ENCODE results near the gene MPI.

MPI gene

DNA sequence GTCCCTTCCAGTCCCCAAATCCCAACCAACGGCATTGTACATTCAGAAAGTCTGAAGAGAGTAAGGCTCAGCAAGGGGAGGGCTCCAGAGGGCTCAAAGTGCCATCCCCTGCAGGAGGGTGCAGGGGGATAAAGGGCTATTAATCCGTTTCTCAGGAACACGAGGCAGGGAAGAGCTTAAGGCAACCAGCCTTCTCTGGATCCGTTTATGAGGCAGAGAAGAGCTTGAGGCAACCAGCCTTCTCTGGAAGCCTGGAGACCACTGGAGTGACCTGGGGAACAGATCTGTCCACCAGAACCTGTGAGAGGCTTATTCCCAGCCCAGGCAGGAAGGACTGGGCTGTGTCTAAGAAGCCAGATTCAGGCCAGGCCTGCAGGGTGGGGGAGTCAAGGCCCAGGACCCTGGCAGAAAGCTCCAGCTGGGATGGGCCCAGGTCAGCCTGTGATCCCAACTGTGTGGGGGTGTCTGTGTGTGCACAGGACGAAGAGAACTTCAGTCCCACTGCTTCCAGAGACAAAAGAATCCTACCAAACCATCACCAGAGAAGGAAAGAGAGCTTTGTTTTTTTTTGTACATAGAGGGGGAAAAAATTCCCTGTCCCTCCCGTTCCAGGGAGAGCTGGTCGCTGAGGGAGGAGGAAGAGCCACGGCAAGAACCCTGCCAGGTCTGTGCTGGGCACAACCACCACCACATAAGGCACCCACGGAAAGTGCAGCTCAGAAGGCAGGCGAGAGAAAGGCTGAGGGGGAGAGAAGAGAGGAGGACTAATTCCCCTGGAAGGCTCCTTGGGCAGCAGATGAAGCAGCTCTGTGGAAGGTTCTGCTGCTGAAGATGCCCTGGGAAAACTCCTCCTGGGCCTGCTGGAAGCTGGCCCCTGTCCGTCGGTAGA, 45.3 kb upstream of the MPI start:
- no peak overlapping the region for H3K4me2 ChIP-seq (ENCODE audit: insufficient read depth, low read length, poor library complexity, severe bottlenecking)
- no peak for DNase-seq (ENCODE audit: low spot score)
- no peak overlapping the region for H2AK5ac ChIP-seq (ENCODE audit: low read depth, low read length)
- no peak overlapping the region for H2BK15ac ChIP-seq (ENCODE audit: low read length)
- no peak overlapping the region for H3K4me3 ChIP-seq (ENCODE audit: low read length in 2 of 2)
- H3K36me3 ChIP-seq (replicated peaks in 1 of 2; ENCODE audit: control insufficient read depth in 2 of 2, insufficient read depth in 2 of 2, low read length in 2 of 2), result peaks cover 15 to 66% of the 10 kb centered on the region in 2 donors
- no peak overlapping the region for H2BK12ac ChIP-seq (ENCODE audit: low read length)
- no peak overlapping the region for H3K4ac ChIP-seq (ENCODE audit: low read length)
- no peaks in the 10 kb centered on the region for H3K27me3 ChIP-seq (ENCODE audit: control insufficient read depth in 3 of 3, insufficient read depth in 3 of 3, low read depth in 1 of 3, low read length in 3 of 3)
- peak overlapping the region; percentile 71 for H2BK5ac ChIP-seq (ENCODE audit: low read length)
- H2BK120ac ChIP-seq (ENCODE audit: low read depth, low read length), result no peak overlapping the region
- WGBS, 2 donors (ENCODE audit: extremely low coverage in 2 of 2, insufficient read length in 2 of 2, insufficient replicate concordance in 1 of 2), result no CpG with 5 or more reads among the region's 12 CpGs
- H3K18ac ChIP-seq (ENCODE audit: low read length), result peak overlapping the region; percentile 35
- peak overlapping the region; percentile 27 for H3K9ac ChIP-seq (ENCODE audit: low read depth, low read length, poor library complexity)
- no peak overlapping the region for H3K27ac ChIP-seq (replicated peaks; ENCODE audit: low read length)
- H3K79me1 ChIP-seq (ENCODE audit: low read depth, low read length), result peaks cover 3% of the 10 kb centered on the region
- H3K23ac ChIP-seq (ENCODE audit: low read depth, low read length, poor library complexity), result no peak overlapping the region
- peaks cover 6 to 12% of the 10 kb centered on the region in 2 donors for H3K4me1 ChIP-seq (ENCODE audit: control insufficient read depth in 2 of 2, insufficient read depth in 1 of 2, low read depth in 1 of 2, low read length in 2 of 2)
- peak overlapping the region; percentile 31 for H3K14ac ChIP-seq (ENCODE audit: low read length)
- H2AFZ ChIP-seq (ENCODE audit: low read length), result no peak overlapping the region
- no peaks in the 10 kb centered on the region for H3K9me3 ChIP-seq (replicated peaks in 1 of 2; ENCODE audit: control insufficient read depth in 2 of 2, insufficient read depth in 1 of 2, low read depth in 1 of 2, low read length in 2 of 2)
- peak overlapping the region; percentile 32 for H4K91ac ChIP-seq (ENCODE audit: low read depth, low read length, poor library complexity)
- H4K8ac ChIP-seq (ENCODE audit: low read depth, low read length), result no peak overlapping the region

DNA sequence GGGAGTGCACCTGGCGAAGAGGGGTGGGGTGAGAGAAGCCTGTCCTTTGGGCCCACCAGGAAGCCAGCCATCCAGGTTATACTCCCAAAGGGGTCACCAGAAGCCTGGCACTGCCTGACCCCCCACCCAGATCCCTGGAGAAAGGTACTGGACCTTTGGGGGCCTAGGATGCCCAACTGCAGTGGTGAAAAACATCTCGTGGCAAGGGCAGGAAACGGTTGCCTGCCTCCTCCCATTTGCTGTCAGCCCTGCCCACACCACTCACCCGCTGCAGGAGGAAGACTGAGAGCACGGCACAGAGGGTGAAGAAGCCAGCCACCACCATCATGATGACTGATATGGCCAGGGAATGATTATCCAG, 44.7 kb upstream of the MPI start:
- Histone ChIP-seq H3K9ac (ENCODE audit: low read depth, low read length, poor library complexity) (no peak overlapping the region), H2BK120ac (ENCODE audit: low read depth, low read length) (no peak overlapping the region), H3K36me3 (replicated peaks in 1 of 2; ENCODE audit: control insufficient read depth in 2 of 2, insufficient read depth in 2 of 2, low read length in 2 of 2) (peaks cover 21 to 66% of the 10 kb centered on the region in 2 donors), H2BK5ac (ENCODE audit: low read length) (peak overlapping the region; percentile 71), H3K27ac (replicated peaks; ENCODE audit: low read length) (no peak overlapping the region), H3K4me3 (ENCODE audit: low read length in 2 of 2) (no peak overlapping the region), H3K23ac (ENCODE audit: low read depth, low read length, poor library complexity) (no peak overlapping the region), H3K9me3 (replicated peaks in 1 of 2; ENCODE audit: control insufficient read depth in 2 of 2, insufficient read depth in 1 of 2, low read depth in 1 of 2, low read length in 2 of 2) (no peaks in the 10 kb centered on the region), H4K91ac (ENCODE audit: low read depth, low read length, poor library complexity) (no peak overlapping the region), H3K27me3 (ENCODE audit: control insufficient read depth in 3 of 3, insufficient read depth in 3 of 3, low read depth in 1 of 3, low read length in 3 of 3) (no peaks in the 10 kb centered on the region), H2BK15ac (ENCODE audit: low read length) (no peak overlapping the region), H3K4me2 (ENCODE audit: insufficient read depth, low read length, poor library complexity, severe bottlenecking) (no peak overlapping the region), H3K4me1 (ENCODE audit: control insufficient read depth in 2 of 2, insufficient read depth in 1 of 2, low read depth in 1 of 2, low read length in 2 of 2) (peaks cover 6 to 12% of the 10 kb centered on the region in 2 donors), H3K14ac (ENCODE audit: low read length) (no peak overlapping the region), H2BK12ac (ENCODE audit: low read length) (no peak overlapping the region), H2AK5ac (ENCODE audit: low read depth, low read length) (no peak overlapping the region), H3K18ac (ENCODE audit: low read length) (no peak overlapping the region), H3K79me1 (ENCODE audit: low read depth, low read length) (peaks cover 3% of the 10 kb centered on the region), H3K4ac (ENCODE audit: low read length) (no peak overlapping the region), H4K8ac (ENCODE audit: low read depth, low read length) (no peak overlapping the region), H2AFZ (ENCODE audit: low read length) (no peak overlapping the region)
- no peak for DNase-seq (ENCODE audit: low spot score)
- no CpG with 5 or more reads among the region's 5 CpGs for WGBS, 2 donors (ENCODE audit: extremely low coverage in 2 of 2, insufficient read length in 2 of 2, insufficient replicate concordance in 1 of 2)

DNA sequence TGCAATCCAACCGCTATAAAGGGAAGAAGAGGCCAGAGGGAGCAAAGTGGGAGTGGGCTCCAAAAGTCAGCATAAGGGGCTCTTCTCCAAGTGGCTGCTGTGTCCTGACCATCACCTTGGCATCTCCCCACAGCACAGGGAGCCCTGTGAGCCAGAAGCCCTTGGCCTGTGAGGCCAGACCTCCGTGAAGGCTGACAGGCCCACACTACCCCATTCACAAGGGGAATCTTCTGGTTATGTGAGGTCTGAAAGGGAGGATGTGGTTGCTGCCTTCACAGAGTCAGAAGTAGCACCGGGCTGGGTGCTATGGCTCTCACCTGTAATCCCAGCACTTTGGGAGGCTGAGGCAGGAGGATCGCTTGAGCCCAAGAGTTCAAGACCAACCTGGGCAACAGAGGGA, 44.3 kb upstream of the MPI start:
- no peak overlapping the region for H3K9ac ChIP-seq (ENCODE audit: low read depth, low read length, poor library complexity)
- H3K36me3 ChIP-seq (replicated peaks in 1 of 2; ENCODE audit: control insufficient read depth in 2 of 2, insufficient read depth in 2 of 2, low read length in 2 of 2), result peaks cover 23 to 66% of the 10 kb centered on the region in 2 donors
- H4K91ac ChIP-seq (ENCODE audit: low read depth, low read length, poor library complexity), result no peak overlapping the region
- H2BK5ac ChIP-seq (ENCODE audit: low read length), result no peak overlapping the region
- H3K23ac ChIP-seq (ENCODE audit: low read depth, low read length, poor library complexity), result no peak overlapping the region
- no peak overlapping the region for H3K4me3 ChIP-seq (ENCODE audit: low read length in 2 of 2)
- H2BK15ac ChIP-seq (ENCODE audit: low read length), result no peak overlapping the region
- WGBS, 2 donors (ENCODE audit: extremely low coverage in 2 of 2, insufficient read length in 2 of 2, insufficient replicate concordance in 1 of 2), result no CpG with 5 or more reads among the region's 4 CpGs
- H3K27me3 ChIP-seq (ENCODE audit: control insufficient read depth in 3 of 3, insufficient read depth in 3 of 3, low read depth in 1 of 3, low read length in 3 of 3), result no peaks in the 10 kb centered on the region
- no peak overlapping the region for H2AK5ac ChIP-seq (ENCODE audit: low read depth, low read length)
- H3K4me2 ChIP-seq (ENCODE audit: insufficient read depth, low read length, poor library complexity, severe bottlenecking), result no peak overlapping the region
- no peak overlapping the region for H2BK12ac ChIP-seq (ENCODE audit: low read length)
- H3K9me3 ChIP-seq (replicated peaks in 1 of 2; ENCODE audit: control insufficient read depth in 2 of 2, insufficient read depth in 1 of 2, low read depth in 1 of 2, low read length in 2 of 2), result no peaks in the 10 kb centered on the region
- no peak overlapping the region for H3K14ac ChIP-seq (ENCODE audit: low read length)
- H3K27ac ChIP-seq (replicated peaks; ENCODE audit: low read length), result no peak overlapping the region
- peaks cover 3% of the 10 kb centered on the region for H3K79me1 ChIP-seq (ENCODE audit: low read depth, low read length)
- no peak overlapping the region for H3K4ac ChIP-seq (ENCODE audit: low read length)
- H3K18ac ChIP-seq (ENCODE audit: low read length), result no peak overlapping the region
- no peak for DNase-seq (ENCODE audit: low spot score)
- peaks cover 6 to 12% of the 10 kb centered on the region in 2 donors for H3K4me1 ChIP-seq (ENCODE audit: control insufficient read depth in 2 of 2, insufficient read depth in 1 of 2, low read depth in 1 of 2, low read length in 2 of 2)
- H2BK120ac ChIP-seq (ENCODE audit: low read depth, low read length), result no peak overlapping the region
- no peak overlapping the region for H4K8ac ChIP-seq (ENCODE audit: low read depth, low read length)
- H2AFZ ChIP-seq (ENCODE audit: low read length), result no peak overlapping the region

DNA sequence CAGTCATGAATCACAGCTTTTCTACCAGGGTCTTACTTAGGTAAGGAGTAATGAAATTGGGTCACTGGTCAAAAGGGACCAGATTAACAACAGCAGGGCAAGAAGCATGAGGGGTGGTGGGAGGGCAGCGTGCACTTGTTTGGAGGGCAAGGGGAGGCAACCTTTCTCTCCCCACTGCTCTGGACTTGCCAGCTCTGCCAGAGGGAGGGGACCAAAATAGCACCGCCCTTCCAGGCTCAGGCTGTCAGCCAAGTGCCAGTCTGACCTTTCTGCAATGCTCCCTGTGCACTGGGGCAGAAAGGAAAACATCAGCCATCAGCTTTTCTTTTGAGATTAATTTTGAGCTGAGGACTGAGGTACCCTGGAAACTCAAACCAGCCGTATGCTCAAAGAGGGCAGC, 42.4 kb upstream of the MPI start:
- H3K14ac ChIP-seq (ENCODE audit: low read length), result no peak overlapping the region
- no peak overlapping the region for H3K27ac ChIP-seq (replicated peaks; ENCODE audit: low read length)
- H2AFZ ChIP-seq (ENCODE audit: low read length), result no peak overlapping the region
- no peaks in the 10 kb centered on the region for H3K79me1 ChIP-seq (ENCODE audit: low read depth, low read length)
- no peak overlapping the region for H3K18ac ChIP-seq (ENCODE audit: low read length)
- no peak overlapping the region for H3K23ac ChIP-seq (ENCODE audit: low read depth, low read length, poor library complexity)
- H4K91ac ChIP-seq (ENCODE audit: low read depth, low read length, poor library complexity), result no peak overlapping the region
- no peaks in the 10 kb centered on the region for H3K27me3 ChIP-seq (ENCODE audit: control insufficient read depth in 3 of 3, insufficient read depth in 3 of 3, low read depth in 1 of 3, low read length in 3 of 3)
- DNase-seq (ENCODE audit: low spot score), result no peak
- H3K4me2 ChIP-seq (ENCODE audit: insufficient read depth, low read length, poor library complexity, severe bottlenecking), result no peak overlapping the region
- H2AK5ac ChIP-seq (ENCODE audit: low read depth, low read length), result no peak overlapping the region
- no peak overlapping the region for H4K8ac ChIP-seq (ENCODE audit: low read depth, low read length)
- peaks cover 39 to 73% of the 10 kb centered on the region in 2 donors for H3K36me3 ChIP-seq (replicated peaks in 1 of 2; ENCODE audit: control insufficient read depth in 2 of 2, insufficient read depth in 2 of 2, low read length in 2 of 2)
- no peak overlapping the region for H2BK120ac ChIP-seq (ENCODE audit: low read depth, low read length)
- no peak overlapping the region for H3K4me3 ChIP-seq (ENCODE audit: low read length in 2 of 2)
- peaks cover 6 to 9% of the 10 kb centered on the region in 2 donors for H3K4me1 ChIP-seq (ENCODE audit: control insufficient read depth in 2 of 2, insufficient read depth in 1 of 2, low read depth in 1 of 2, low read length in 2 of 2)
- H2BK12ac ChIP-seq (ENCODE audit: low read length), result no peak overlapping the region
- no peaks in the 10 kb centered on the region for H3K9me3 ChIP-seq (replicated peaks in 1 of 2; ENCODE audit: control insufficient read depth in 2 of 2, insufficient read depth in 1 of 2, low read depth in 1 of 2, low read length in 2 of 2)
- no peak overlapping the region for H3K4ac ChIP-seq (ENCODE audit: low read length)
- no peak overlapping the region for H2BK5ac ChIP-seq (ENCODE audit: low read length)
- H3K9ac ChIP-seq (ENCODE audit: low read depth, low read length, poor library complexity), result no peak overlapping the region
- no CpG with 5 or more reads among the region's 3 CpGs for WGBS, 2 donors (ENCODE audit: extremely low coverage in 2 of 2, insufficient read length in 2 of 2, insufficient replicate concordance in 1 of 2)
- H2BK15ac ChIP-seq (ENCODE audit: low read length), result no peak overlapping the region

Data from neuronal stem cell (in vitro differentiated cells).